Neural cell (in vitro differentiated cells): ENCODE measurements around the gene PLA2G15.

Experiments used
- CTCF ChIP-seq: fragments of 450-650 bp; IDR thresholded peaks from 2 replicates; pipeline ENCODE4 v1.5.1; 2014; ENCODE audit warnings: antibody characterized with exemption, mild to moderate bottlenecking, moderate library complexity; ENCODE audit not compliant: poor library complexity, severe bottlenecking
- EZH2 ChIP-seq: fragments of 200-600, 300-800 bp; shearing (Covaris generic), sonication (generic); IDR thresholded peaks from 2 replicates; pipeline ENCODE4 v1.6.1; 2014; ENCODE audit warnings: antibody characterized with exemption, low read length, borderline replicate concordance, mild to moderate bottlenecking; ENCODE audit not compliant: insufficient read depth, poor library complexity, severe bottlenecking
- RAD21 ChIP-seq: fragments of 450-650 bp; conservative IDR thresholded peaks from 2 replicates; pipeline ENCODE4 v1.6.1; 2014; ENCODE audit warnings: antibody characterized with exemption, mild to moderate bottlenecking, moderate library complexity
- REST ChIP-seq: IDR thresholded peaks from 2 replicates; pipeline ENCODE4 v1.6.1; 2012; ENCODE audit warnings: borderline replicate concordance

DNA sequence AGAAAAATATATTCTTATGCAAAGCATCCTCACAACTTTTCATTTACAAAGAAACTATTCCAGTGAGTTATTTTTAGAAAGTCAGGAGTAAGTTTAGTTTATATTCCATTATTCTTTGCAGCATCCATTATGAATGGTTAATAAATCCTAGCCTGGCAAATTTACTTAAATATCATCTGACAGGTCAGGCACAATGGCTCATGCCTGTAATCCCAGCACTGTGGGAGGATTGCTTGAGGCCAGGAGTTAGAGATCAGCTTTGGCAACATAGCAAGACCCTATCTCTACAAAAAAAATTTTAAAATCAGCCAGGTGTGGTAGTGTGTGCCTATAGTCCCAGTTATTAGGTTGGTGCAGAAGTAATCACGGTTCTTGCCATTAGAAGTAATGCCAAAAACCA is 22.1 kb upstream of the PLA2G15 start:
- no peak for TF ChIP-seq EZH2
- no peak for TF ChIP-seq RAD21
- TF ChIP-seq CTCF = no peak
- TF ChIP-seq REST = no peak
